Heart left ventricle (tissue), 13 donors: ENCODE data around the gene SND1.

Experiments used
- POLR2A ChIP-seq, 2 donors: fragments of 450-650 bp; IDR thresholded peaks; one replicate each; pipeline ENCODE4 v1.6.1; 2017; ENCODE audit warnings: antibody characterized with exemption in 2 of 2, mild to moderate bottlenecking in 2 of 2, moderate library complexity in 2 of 2
- TF ChIP-seq, protein P1 (sequence below), 12 donors: fragments of 200-600 bp; sonication (generic) in 4 of 12; IDR thresholded peaks; one replicate each; pipeline versions ENCODE4 v1.5.0 to v1.8.0; 2018 to 2022; ENCODE audit warnings: antibody characterized with exemption in 12 of 12, mild to moderate bottlenecking in 5 of 12
- donor health status: ischemic (EF 13 %, LVEDD 7.1; RV severe dilation, severe dysfunction).
- donor health status: DM: no; HTN: yes; CAD: no.
- donor health status: DM: no; HTN: no; CAD: no.
- donor health status: ischemic (EF 25% LVEDD 6.9; RV normal size, moderate dysfunction).
- donor health status: ischemic (EF 25% LVEDD 5.7; RV mildly dilated, moderate dysfunction).
- donor health status: ischemic (EF 35%, LVEDD 5.7; RV mildly dilated, moderate dysfunction).
- donor health status: nonischemic (EF 11% LVEDD 7.7; RV severe dilation, severe dysfunction).
- donor health status: DM: yes; HTN: yes; CAD: no.
- donor health status: PGD.
- donor health status: ischemic (EF 29% LVEDD 5.4; RV normal size, mild dysfunction).
- donor health status: nonischemic (EF 23%, LVEDD 6.1; RV moderate dilation, normal function).

GRCh38 chr7:128005759-128006159 lies 353.8 kb downstream of the SND1 start:
- TF ChIP-seq, protein P1, sequence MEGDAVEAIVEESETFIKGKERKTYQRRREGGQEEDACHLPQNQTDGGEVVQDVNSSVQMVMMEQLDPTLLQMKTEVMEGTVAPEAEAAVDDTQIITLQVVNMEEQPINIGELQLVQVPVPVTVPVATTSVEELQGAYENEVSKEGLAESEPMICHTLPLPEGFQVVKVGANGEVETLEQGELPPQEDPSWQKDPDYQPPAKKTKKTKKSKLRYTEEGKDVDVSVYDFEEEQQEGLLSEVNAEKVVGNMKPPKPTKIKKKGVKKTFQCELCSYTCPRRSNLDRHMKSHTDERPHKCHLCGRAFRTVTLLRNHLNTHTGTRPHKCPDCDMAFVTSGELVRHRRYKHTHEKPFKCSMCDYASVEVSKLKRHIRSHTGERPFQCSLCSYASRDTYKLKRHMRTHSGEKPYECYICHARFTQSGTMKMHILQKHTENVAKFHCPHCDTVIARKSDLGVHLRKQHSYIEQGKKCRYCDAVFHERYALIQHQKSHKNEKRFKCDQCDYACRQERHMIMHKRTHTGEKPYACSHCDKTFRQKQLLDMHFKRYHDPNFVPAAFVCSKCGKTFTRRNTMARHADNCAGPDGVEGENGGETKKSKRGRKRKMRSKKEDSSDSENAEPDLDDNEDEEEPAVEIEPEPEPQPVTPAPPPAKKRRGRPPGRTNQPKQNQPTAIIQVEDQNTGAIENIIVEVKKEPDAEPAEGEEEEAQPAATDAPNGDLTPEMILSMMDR (IDR thresholded peaks at IDR 0.05) = no peak
- no peak for TF ChIP-seq POLR2A (IDR thresholded peaks at IDR 0.05)
